B cell (primary cell): ENCODE results near the gene WNK1.

Source experiments
- EZH2 ChIP-seq: IDR thresholded peaks from 2 replicates; pipeline ENCODE4 v1.6.1; 2012; ENCODE audit warnings: borderline replicate concordance, low read depth, mild to moderate bottlenecking, moderate library complexity, low read length; ENCODE audit not compliant: insufficient read depth, poor library complexity, severe bottlenecking
- TF ChIP-seq, protein P1 (sequence below): fragments of 200-600 bp; IDR thresholded peaks from one replicate; pipeline ENCODE4 v1.8.0; 2022; ENCODE audit warnings: antibody characterized with exemption, mild to moderate bottlenecking

DNA sequence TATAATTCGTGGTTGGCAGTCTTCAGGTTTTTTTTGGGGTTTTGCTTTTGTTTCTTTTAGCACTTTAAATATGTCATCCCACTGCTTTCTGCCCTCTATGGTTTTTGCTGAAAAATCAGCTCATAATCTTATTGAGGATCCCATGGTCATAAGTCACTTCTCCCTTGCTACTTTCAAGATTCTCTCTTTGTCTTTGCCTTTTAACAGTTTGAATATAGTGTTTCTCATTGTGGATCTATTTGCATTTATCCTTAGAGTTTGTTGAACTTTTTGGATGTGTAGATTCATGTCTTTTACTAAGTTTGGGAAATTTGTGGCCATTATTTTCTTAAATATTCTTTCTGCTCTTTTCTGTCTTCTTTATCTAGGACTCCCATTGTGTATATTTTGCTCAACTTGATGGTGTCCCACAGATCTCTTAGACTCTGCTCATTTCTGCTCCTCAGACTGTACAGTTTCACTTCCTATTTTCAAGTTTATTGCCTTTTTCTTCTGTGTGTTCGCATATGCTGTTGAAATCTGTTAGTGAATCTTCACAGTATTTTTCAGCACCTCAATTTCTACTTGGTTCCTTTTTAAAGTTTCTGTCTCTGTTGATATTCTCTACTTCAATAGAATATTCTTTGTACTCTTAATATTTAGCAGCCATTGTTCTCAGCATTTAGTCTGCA, 70.8 kb downstream of the WNK1 start:
- no peak for TF ChIP-seq EZH2
- TF ChIP-seq, protein P1, sequence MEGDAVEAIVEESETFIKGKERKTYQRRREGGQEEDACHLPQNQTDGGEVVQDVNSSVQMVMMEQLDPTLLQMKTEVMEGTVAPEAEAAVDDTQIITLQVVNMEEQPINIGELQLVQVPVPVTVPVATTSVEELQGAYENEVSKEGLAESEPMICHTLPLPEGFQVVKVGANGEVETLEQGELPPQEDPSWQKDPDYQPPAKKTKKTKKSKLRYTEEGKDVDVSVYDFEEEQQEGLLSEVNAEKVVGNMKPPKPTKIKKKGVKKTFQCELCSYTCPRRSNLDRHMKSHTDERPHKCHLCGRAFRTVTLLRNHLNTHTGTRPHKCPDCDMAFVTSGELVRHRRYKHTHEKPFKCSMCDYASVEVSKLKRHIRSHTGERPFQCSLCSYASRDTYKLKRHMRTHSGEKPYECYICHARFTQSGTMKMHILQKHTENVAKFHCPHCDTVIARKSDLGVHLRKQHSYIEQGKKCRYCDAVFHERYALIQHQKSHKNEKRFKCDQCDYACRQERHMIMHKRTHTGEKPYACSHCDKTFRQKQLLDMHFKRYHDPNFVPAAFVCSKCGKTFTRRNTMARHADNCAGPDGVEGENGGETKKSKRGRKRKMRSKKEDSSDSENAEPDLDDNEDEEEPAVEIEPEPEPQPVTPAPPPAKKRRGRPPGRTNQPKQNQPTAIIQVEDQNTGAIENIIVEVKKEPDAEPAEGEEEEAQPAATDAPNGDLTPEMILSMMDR: no peak
